Measurements from ENCODE around the gene CDH3.

DNA sequence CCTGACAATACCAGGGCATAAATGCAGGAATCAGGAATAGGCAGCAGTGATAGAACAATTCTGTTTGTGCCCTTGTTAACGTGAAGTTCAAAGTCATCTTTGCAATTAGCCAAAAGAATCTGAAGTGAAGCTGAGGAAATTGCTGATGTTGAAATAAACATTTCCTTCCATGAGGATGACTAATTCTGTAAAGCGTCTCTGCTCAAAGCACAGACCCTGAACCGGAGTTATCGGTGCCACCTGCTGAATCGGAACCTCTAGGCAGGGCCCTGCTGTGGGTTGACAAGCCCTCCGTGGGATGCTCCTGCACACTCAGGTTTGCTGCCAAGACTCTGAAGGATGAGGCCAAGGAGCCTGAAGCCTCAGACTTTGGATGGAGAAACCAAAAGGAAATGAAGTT, 55.0 kb downstream of the CDH3 start:
- TF ChIP-seq CTCF (IDR thresholded peaks at IDR 0.05) (no peak), EZH2 (IDR thresholded peaks at IDR 0.05; ENCODE audit: borderline replicate concordance, insufficient read depth, low read depth, low read length, poor library complexity, severe bottlenecking) (no peak)
